Ishikawa (cell line): ENCODE results near the gene AP3S2.

Source experiments
- CEBPB ChIP-seq: IDR thresholded peaks from 2 replicates; pipeline ENCODE4 v1.6.1; 2012
- CREB1 ChIP-seq: IDR thresholded peaks from 2 replicates; pipeline ENCODE4 v1.6.1; 2012; ENCODE audit warnings: low read depth
- EGR1 ChIP-seq: IDR thresholded peaks from 2 replicates; pipeline ENCODE4 v1.6.1; 2012
- EP300 ChIP-seq: IDR thresholded peaks from 2 replicates; pipeline ENCODE4 v1.6.1; 2012; ENCODE audit warnings: borderline replicate concordance
- FOXM1 ChIP-seq: IDR thresholded peaks from 2 replicates; pipeline ENCODE4 v1.6.1; 2012; ENCODE audit warnings: low read depth, borderline replicate concordance
- MAX ChIP-seq: IDR thresholded peaks from 2 replicates; pipeline ENCODE4 v1.6.1; 2012
- NFIC ChIP-seq: IDR thresholded peaks from 2 replicates; pipeline ENCODE4 v1.6.1; 2012
- RAD21 ChIP-seq: IDR thresholded peaks from 2 replicates; pipeline ENCODE4 v1.6.1; 2012; ENCODE audit warnings: low read depth
- REST ChIP-seq: IDR thresholded peaks from 2 replicates; pipeline ENCODE4 v1.6.1; 2012; ENCODE audit warnings: low read depth, mild to moderate bottlenecking
- TAF1 ChIP-seq: IDR thresholded peaks from 2 replicates; pipeline ENCODE4 v1.6.1; 2012; ENCODE audit warnings: low read depth, mild to moderate bottlenecking
- TCF12 ChIP-seq: IDR thresholded peaks from 2 replicates; pipeline ENCODE4 v1.6.1; 2012; ENCODE audit warnings: low read depth
- TEAD4 ChIP-seq: IDR thresholded peaks from 2 replicates; pipeline ENCODE4 v1.6.1; 2012
- USF1 ChIP-seq: IDR thresholded peaks from 2 replicates; pipeline ENCODE4 v1.6.1; 2012
- YY1 ChIP-seq: IDR thresholded peaks from 2 replicates; pipeline ENCODE4 v1.6.1; 2012; ENCODE audit warnings: low read depth
- ZBTB7A ChIP-seq: IDR thresholded peaks from 2 replicates; pipeline ENCODE4 v1.6.1; 2012; ENCODE audit warnings: low read depth

AP3S2 gene

GRCh38 chr15:89860891-89861290, 32.9 kb downstream of the AP3S2 start:
- TF ChIP-seq CREB1 (no peak), MAX (no peak), TCF12 (no peak), USF1 (no peak), CEBPB (no peak), TAF1 (no peak), FOXM1 (no peak), RAD21 (no peak), EP300 (no peak), TEAD4 (no peak), YY1 (no peak), NFIC (no peak)

- TF ChIP-seq EP300 (no peak), MAX (no peak), ZBTB7A (no peak), TCF12 (no peak), RAD21 (no peak), FOXM1 (no peak), TAF1 (no peak), CREB1 (no peak), USF1 (no peak), YY1 (no peak), NFIC (no peak), CEBPB (no peak), EGR1 (no peak), TEAD4 (no peak), REST (no peak)
These were observed 33.4 kb downstream of the AP3S2 start for GRCh38 chr15:89860431-89860830.

- TF ChIP-seq NFIC (no peak), MAX (no peak), USF1 (no peak), ZBTB7A (no peak), YY1 (no peak), FOXM1 (no peak), RAD21 (no peak), CREB1 (no peak), TAF1 (no peak), CEBPB (no peak), EGR1 (no peak), TEAD4 (no peak), TCF12 (no peak)
These were observed 34.9 kb downstream of the AP3S2 start for GRCh38 chr15:89858661-89859458.

GRCh38 chr15:89857673-89858072, 36.1 kb downstream of the AP3S2 start:
- no peak for TF ChIP-seq NFIC
- no peak for TF ChIP-seq EP300
- no peak for TF ChIP-seq TAF1
- TF ChIP-seq RAD21 = no peak
- TF ChIP-seq USF1 = no peak
- no peak for TF ChIP-seq CEBPB
- no peak for TF ChIP-seq MAX
- TF ChIP-seq TCF12 = no peak
- no peak for TF ChIP-seq FOXM1

- TF ChIP-seq YY1 (no peak), REST (no peak), EP300 (no peak), CREB1 (no peak), ZBTB7A (no peak), TCF12 (no peak), USF1 (no peak), EGR1 (no peak), TAF1 (no peak), TEAD4 (no peak), NFIC (no peak), CEBPB (no peak), MAX (no peak), FOXM1 (no peak), RAD21 (no peak)
These were observed 37.8 kb downstream of the AP3S2 start for GRCh38 chr15:89855948-89856347.
